CD4-positive, alpha-beta T cell treated with Interleukin-17A for 1 hour (primary cell): ENCODE measurements around the gene DLGAP1.

ENCODE experiments used
- DNase-seq: peaks from one replicate; pipeline ENCODE4 v3.0.0-alpha.2; 2020

Gene DLGAP1

DNA sequence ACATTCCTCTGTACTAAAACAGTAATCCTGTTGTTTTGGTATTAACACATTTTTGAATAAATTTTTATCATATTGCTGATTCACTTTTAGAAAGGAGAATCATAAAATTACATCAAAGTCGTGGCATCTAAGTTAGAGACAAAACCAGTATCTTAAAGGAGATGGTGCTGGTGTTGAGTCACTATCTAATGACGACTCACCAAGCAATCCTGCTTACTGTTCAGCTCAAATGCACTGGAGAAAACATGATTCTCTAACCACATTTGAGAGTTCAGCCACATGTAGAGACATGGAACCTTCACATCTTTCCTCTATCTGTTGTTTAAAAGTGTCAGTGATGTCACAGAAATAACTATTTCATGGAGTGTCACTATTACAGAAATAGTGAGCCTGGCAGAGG is 531.4 kb downstream of the DLGAP1 start:
- DNase-seq, result no peak

DNA sequence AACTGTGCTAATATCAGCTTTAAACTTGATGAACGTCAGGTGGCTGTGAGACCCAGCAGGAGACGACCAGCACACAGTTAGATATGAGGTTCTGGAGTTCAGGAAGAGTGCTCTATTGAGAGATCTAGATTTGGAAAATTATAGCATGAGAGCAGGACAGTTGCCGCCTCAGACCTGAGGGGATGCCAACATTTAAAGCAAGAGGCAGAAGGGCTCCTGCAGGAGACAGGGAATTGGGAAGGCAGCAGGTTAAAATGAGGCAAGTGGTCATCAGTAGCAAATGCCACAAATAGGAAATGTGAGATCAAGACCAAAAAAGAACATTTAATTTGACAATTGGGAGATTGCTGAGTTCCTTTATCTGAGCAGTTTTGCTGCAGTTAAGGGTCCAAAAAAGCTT is 533.3 kb downstream of the DLGAP1 start:
- no peak for DNase-seq

DNA sequence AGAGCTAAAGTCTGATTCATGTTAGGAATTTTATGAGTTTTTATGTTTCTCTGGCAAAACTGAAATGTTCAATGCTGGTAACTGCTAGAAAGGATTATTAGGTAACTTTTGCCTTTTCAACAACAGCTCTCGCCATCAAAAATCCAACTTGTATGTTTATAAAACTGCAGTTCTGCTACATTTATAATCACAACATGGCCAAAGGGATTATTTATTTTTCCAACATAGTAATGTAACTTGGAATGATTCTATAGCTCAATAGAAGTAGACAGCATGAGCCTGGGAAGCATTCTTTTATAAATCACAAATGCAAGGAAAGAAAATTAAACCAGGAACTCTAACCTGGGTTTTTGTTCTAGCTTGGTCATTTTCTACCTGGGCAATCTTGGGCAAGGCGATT is 534.3 kb downstream of the DLGAP1 start:
- DNase-seq, result no peak

DNA sequence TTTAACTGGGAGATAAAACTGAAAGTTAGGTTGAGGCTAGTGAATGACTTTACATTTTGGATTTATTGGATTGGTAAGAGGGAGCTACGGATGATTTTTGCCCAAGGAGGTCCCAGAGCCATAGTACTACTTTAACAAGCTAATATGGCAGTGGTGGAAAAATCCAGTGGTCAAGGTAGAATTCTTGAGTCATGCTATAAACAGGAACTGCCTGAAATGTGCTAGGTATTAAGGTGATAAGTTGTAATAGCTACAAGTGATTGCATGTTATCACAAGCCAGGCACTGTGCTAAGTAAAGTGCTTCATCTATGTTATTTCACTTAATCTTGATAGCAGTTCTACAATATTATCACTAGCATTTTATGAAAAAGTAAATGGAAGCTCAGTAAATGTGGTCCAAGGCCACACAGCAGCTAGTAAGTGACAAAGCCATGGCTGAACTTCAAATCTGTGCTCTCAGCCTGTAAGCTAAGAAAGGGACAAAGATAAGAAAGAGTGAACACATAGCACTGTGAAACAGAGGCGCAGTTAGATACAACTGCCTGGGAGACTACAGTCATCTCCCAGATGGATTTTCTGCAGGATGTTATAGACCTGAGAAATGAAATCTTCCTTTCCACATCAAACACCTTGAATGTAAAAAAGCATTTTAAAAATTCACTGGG is 535.6 kb downstream of the DLGAP1 start:
- DNase-seq, result no peak

DNA sequence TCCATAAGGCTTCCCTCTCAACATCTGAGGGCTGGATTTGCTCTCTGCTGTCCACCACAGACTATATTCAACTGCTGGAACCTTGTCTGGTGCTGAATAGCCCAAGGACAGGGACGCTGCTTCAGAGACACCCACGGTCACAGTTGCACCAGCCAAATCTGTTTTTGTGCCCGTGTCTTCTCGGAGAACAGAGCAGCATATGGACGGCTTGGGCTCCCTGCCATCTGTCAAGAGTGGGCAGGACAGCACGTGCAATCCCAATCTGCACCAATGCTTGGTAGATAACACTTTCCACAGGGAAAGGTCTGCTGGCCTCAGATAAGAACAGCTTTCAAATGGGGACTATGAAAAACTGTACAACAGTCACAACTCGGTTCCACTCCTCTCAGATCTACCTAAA is 539.0 kb downstream of the DLGAP1 start:
- no peak for DNase-seq

DNA sequence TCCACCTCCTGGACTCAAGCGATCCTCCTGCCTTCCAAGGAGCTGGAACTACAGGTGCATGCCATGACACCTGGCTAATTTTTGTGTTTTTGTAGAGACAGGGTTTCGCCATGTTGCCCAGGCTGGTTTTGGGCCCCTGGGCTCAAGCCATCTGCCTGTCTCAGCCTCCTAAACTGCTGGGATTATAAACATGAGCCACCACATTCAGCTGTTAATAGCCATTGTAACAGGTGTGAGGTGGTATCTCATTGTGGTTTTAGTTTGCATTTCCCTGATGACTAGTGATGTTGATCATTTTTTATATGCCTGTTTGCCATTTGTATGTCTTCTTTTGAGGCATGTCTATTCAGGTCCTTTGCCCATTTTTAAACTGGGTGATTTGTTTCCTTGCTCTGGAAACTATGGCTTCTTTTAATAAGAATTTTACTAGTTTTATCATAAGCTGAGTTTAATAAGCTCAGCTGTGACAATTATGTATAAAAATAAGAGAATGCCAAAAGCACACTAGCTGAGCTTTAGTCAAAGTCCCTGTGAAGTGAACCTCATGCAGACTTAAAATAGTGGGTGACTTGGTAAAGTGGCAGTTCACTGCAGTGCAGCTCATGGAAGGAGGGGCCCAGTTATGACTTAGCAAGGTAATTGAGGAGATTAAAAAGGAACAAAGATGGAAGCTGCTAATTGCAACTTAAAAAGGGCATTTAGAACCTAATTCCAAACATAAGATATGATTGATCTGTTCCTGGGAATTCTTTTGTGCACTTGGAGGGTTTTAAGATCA is 540.1 kb downstream of the DLGAP1 start:
- DNase-seq, result no peak

DNA sequence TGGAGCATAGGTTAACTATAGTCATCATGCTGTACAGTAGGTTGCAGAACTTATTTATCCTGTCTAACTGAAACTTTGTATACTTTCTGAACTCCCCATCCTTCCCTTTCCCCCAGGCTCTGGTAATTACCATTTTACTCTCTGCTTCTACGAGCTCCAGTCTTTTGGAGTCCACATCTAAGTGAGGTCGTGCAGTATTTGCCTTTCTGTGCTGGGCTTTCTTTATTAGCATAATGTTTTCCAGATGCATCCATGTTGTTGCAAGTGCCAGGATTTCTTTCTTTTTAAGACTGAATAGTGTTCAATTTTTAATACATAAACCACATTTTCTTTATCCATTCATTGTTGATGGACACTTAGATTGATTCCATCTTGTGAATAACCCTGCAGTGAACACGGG is 541.0 kb downstream of the DLGAP1 start:
- no peak for DNase-seq

DNA sequence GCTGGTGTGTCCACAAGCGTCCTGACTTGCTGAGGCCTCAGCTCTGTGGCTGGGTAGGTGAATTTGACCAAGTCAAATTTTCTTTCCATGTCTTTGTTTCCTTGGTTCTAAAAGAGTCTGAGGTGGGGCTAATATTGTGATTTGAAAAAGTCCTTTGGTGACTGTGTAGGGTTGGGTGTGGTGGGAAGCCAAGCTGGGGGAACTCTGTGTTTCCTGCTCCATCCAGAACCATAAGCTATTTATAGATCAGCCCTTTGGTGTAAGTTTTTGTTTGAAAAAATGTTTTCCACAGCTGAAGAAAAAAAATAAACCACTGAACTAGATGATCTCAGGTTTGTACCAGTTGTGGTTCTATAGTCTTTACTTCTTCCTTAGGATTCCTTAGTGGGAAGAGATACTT is 542.4 kb downstream of the DLGAP1 start:
- no peak for DNase-seq

DNA sequence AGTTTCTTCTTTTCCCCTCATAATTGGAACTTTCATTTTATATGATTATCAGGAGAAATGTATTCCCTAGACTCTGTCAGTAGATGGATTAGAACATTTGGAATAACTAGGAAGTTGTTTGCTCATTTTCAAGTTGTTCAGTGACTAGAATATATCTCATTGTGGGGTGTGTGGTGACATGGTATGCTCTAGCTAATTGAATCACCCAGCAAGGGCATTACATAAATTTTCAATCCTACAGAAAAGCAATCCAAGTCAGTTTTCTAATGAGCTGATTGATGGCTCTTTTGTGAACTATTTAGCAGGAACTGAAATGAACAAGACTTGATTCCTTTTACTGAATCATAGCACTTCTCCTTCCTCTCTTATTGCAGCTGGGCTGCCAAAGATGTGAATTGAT is 543.7 kb downstream of the DLGAP1 start:
- DNase-seq, result no peak

DNA sequence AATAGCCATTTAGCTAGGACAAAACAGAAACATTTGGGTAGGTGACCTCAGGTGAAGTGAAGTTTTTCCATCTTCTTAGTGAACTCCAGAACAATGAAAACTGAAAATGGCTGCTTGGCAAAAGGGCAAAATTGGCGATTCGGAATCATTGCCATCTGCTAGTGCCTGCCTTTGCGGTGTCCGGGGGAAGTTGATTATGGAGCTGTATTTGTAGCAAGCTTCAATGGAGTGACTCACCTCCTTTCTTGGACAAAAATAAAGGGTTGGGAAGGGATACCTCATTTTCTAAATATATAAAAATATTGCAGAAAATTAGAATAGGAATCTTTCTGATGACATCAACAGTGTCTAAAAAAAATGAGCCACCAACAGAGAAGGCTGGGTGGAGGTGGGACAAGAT is 544.6 kb downstream of the DLGAP1 start:
- no peak for DNase-seq

DNA sequence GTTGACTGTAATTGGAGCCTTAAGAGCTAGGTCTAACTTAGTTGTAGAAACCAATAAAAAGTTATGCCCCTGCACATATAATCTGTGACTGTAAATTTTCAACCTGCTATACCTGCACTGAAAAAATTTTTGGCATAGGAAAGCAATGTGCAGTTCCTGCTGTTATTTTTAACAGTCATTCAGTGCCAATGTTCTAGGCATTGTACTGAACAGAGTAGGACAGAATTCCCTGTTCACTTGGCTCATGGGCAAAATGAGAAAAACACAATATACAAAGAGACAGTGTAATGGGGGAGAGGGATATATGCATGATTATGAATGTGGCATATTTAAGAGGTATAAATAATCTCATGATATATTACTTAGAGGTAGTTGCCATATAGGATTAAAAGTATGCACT is 547.2 kb downstream of the DLGAP1 start:
- DNase-seq, result no peak

DNA sequence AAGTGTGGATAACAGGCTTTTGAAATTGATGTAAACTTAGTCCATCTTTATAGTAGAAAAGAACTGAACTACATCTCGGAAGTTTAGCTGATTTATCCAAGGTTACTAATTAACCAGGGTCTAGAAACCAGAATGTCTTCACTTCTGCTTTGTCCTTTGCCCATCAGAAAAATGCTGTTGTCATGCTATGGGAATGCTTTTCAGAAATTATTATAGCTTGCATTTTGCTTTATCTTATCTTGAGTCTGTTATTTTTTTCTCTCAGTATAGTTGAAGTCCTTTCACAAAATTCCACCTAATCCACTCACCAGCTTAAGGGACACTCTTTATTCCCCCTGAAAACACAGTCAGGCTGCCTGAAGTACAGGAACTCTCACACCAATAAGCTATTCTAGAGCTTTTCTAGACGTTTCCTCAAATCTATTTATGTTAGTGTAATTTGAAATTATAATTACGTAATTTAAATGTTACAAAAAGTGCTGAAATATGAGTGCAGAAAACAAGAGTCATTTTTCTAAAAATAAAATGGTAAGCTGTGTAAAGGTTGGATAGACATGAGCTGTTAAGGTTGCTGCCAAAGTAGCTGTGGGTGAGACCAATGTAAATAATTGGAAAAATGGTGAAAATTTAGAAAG is 548.9 kb downstream of the DLGAP1 start:
- DNase-seq, result no peak

DNA sequence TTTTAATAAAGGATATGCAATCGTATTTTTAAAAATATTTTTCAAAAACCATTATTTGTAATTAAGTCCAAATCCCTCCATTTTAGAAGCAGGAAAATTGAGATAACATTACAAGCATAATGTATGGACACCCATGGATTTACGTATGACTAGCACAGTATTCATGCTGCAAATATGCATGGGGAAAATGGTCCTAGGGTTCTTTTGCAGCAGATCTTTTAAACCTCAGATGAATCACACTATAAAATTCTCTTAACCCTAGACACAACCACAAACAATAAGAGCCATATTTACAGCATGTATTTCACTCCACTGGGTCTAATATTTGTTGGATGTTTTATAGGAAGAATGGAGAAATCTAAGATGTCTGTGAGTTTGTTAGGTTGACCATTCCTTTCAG is 551.8 kb downstream of the DLGAP1 start:
- DNase-seq, result no peak

DNA sequence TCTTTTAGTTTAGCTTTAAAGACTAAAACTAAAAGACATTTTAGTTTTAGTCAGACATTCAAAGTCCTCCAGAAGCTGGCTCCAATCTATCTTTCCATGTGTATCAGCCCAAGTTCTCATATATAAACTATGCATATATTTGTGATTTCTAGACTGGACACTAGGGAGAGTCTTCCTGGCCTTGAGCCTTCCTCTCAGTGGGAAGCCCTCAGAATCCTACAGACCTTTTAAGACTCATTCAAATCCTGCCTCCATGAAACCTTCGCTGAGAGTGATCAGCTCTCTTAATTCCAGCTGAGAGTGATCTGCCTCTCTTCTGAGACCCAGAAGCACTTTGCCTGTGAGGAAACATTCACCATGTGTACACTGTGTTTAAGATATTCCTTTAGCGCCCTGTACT is 552.4 kb downstream of the DLGAP1 start:
- DNase-seq, result no peak

DNA sequence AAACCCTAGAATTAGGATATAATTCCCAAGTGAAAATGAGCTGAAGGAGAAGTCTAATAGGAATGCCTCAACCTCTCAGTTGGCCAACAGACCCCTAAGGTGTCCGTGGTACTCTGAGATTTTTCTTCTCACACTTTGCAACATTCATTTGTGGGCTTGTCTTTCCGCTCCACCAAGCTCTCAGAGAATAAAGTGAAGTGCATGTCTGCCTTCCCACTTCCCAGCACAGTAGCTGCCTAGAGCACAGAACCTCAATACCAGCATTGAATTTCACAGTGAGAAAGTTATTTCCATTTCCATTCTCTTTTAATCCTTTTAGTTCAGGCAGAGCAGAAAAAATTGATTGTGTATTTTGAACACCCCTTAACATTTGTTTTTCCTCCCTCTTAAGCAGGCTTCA is 553.3 kb downstream of the DLGAP1 start:
- no peak for DNase-seq

DNA sequence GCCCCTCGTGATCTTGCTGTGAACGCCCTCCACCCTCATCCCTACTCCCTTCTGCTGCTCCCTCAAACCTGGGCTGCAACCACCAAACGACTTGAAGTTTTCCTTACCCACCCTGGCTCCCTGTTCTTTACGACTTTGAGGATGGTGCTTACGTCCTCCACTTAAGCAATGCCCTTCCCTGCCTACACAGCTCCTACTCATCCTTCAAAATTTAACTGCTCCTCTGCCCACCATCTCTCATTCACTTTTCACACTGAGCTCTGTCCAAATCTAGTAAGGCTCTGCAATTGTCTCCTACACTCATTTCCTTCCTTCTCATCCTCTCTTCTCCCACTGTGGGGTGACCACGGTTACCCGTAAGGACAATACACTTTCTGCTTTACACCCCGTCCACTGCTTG is 554.1 kb downstream of the DLGAP1 start:
- no peak for DNase-seq

DNA sequence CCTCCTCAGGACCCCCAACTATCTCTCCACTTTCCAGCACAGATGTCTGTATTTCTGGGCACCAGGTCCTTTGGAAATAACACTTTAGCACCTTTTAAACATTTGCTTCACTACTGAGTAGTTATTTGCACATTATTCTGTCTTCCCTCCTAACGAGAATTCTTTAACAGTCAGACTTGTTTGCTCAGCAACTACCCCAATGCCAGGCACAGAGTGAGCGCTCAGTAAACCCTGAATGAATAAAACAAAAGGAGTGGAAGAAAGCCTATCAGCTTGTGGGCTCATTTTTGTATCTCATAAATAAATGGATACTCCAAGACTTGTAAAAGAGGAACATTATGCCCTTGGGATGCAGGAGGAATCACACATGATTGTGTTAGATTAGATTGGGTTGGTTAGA is 554.8 kb downstream of the DLGAP1 start:
- DNase-seq, result no peak

DNA sequence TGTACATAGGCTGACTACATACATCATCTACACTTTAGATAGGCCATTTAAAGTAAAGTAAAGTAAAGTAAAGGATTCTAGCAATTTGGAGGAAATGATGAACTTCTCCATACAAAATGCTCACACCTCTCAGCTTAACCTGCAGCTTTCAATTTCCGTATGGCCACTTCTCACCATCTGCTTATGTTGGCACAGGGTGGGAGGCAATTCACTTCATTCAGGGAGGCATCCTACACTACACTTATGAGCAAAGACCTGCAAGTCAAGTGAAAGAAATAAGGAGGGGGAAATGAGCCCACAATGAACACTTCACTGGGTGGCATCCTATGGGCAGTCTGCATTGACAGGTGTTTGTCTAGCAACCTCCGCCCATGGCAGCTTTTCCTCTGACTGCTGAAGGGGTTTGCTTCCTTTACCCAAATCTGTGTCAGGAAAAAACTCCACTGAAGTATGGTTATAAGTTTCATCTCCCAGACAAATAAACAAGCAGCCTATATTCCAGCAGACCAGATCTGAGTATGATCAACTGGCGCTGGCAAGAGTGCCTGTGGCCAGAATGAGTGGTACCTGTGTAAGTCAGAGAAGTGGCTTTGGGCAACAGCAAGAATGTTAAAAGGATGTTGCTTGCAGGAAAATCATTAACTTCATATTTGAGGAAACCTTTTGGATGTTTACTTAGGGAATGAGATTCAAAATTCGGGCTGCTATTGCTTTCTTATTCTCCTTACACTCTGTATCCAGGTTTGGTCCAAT is 556.1 kb downstream of the DLGAP1 start:
- DNase-seq, result no peak

DNA sequence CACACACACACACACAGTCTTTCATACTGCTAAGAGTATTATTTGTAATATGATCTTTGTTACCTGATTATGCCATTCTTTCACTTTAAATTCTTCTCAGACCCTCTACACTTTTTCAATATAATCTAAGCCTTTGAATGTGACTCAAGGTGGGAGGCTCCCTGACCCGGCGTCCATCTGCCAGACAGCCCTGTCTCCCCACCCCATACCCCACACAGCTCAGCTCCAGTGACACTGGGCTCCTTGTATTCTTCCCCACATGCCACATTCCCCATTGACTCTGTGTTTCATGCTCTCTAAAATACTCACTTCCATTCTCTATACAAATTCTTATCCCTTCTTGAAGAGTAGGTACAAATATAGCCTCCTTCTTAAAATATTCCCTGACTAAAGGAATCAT is 563.0 kb downstream of the DLGAP1 start:
- no peak for DNase-seq

DNA sequence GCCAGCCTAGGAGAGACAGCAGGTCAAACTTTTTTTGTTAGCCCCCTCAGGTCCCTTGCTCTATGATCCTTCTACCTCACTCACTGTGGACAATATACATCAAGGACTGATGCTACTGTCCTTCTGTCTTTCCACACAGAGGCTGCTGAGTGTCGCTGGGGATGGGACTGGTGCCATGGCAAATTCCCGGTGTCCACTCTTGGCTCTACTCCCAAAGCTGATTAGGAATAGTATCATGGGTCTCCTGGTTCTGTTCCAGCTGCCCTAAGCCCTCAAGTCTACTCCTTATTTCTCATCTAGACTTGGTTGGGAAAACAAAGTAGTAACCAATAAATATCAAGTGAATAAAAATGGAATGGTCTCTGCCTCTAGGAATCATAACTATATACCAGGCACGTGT is 563.9 kb downstream of the DLGAP1 start:
- DNase-seq, result no peak

DNA sequence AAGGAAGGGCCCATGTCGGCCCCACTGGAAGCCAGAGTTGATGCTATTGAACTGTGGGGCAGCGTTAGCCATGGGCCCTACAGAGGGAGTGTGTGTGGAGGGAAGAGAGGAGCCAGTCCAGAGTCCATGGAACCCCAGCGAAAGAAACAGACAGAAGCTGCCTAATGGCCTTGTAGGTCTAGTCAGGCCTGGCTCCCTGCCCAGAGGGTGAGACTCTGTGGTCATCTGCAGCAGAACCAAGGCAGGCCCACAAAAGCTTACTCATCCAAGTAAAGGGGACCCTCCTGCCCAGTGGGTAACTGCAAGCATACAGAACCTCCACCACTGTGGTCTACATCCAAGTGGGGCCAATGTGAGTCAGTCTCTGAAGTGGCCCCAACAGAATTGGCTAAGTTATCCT is 565.3 kb downstream of the DLGAP1 start:
- no peak for DNase-seq

DNA sequence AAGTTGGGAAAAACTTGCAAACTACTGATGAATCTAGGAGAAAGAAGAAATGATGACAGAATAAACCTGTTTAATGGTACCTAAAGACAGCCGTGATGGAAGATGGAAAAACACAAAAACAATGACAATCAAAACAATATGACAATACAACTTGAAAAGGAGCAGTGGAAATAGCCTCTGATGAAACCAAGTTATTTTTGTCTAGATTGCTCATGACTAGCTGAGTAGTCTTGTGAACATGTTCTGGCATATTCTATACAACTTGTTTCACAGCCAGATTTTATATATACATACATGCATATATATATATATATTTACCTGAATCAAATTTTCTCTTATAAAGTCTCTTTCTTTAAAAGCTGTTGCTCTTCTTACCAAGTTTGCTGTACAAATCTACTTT is 566.0 kb downstream of the DLGAP1 start:
- no peak for DNase-seq

DNA sequence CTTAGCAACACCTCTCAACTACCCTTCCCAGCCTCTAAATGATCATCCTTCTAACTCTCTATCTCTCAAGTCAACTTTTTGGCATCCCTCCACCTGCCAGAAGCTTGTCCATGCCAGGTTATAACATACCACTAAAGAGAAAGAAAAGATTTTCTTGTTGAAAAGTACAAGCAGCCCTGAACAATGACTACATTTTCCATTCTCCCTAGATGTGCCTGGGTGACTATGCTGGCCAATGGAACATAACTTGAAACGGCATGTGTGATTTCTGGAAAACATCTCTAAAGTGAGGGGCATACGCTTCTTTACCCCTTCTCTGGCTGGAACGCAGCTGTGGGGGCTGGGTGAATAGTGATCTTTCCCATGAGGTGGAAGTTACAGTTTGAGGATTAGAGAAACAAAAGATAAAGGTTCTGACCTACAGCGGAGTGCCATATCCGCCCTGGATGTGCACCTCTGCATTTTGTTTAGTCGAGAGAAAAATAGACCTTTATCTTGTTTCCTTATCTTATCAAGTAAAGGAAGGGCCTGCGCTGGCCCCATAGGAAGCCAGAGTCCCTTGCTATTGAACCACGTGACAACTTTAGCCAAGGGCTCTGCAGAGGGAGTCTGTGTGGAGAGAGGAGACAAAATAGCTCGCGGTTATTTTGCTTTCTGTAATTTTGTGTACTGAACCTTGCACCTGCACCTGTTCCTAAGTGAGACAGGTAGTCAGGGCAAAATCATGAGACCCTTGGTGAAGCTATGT is 568.4 kb downstream of the DLGAP1 start:
- no peak for DNase-seq
